Stimulated activated CD4-positive, alpha-beta T cell treated with anti-CD3 and anti-CD28 coated beads, TNF-alpha, amount 100 ng/mL, for 48 hours (primary cell): ENCODE data around the gene RAC2.
"Not testable (repeated sequence)": the region's sequence is repeated elsewhere in the genome, so short reads cannot be mapped to it uniquely, and the experiment has no call there.

Experiments
- DNase-seq, 3 donors: peaks; one replicate each; pipeline ENCODE4 v3.0.0-alpha.2; 2020; ENCODE audit warnings: low read depth in 3 of 3

RAC2 gene

GRCh38 chr22:37206118-37206840 lies 37.8 kb downstream of the RAC2 start:
- DNase-seq: no peak

GRCh38 chr22:37205046-37205445 lies 39.0 kb downstream of the RAC2 start:
- DNase-seq: no peak

GRCh38 chr22:37204045-37204655 lies 39.9 kb downstream of the RAC2 start:
- DNase-seq: no peak

DNA sequence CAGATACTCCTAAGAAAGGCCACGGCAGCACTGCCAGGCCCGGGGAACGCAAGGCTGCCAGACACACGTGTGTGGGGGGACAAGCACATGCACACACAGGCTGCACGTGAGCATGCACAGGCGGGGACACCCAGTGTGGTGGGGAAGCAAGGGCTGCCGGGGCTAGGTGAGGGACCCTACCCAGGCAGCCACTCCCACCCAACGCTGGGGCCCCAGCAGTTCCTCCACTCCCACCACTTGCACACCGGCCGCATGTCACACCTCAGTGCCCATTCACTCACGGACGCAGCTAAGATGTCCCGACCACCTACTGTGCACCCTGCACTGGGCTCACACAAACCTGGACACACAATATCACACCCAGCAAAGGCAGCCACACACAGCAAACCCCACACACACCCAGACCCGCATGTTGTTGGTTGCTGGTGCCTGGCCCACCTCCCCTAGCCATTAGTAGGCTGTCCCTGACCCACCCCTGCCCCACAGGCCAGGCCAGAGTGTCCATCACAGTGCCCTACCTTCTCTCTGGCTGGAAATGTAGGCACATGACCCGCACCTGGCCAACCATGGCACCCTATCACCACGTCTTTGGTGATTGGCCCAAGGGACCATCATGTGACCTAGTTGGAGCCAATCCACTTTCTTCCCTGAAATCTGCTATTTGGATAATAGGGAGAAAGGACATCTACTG lies 40.6 kb downstream of the RAC2 start:
- no peak for DNase-seq

GRCh38 chr22:37202716-37203115 lies 41.4 kb downstream of the RAC2 start:
- DNase-seq: no peak

DNA sequence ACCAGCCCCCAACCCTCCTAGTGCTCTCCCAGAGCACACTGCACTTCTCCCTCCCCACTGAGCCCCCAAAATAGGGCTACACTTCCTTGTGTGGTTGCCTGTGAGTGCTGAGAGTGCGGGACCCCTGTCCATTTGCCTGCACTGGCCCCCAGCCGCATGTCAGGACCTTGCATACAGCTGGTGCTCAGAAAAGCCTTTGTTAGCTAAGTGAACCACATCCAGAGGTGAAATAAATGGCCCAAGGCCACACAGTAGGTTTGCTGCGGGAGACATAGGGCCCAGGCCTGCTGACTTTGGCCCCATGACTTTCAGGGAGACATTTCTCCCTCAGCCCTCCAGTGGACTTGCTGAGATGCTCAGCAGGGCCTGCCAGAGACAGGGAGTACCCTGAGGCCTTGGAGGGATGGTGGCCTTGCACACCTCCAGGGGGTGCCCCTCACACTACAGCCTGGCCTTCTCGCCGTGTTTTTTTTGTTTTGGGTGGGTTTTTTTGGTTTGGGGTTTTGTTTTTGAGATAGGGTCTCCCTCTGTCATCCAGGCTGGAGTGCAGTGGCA lies 42.0 kb downstream of the RAC2 start:
- DNase-seq: no peak

DNA sequence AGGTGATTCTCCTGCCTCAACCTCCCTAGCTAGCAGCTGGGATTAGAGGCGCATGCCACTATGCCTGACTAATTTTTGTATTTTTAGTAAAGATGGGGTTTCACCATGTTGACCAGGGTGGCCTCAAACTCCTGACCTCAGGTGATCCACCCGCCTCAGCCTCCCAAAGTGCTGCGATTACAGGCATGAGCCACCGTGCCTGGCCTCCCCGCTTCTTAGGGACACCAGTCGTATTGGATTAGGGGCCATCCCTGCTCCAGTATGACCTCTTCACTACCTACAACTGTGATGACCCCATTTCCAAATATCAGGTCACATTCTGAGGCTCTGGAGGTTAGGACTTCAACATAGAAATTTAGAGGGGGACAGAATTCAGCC lies 42.6 kb downstream of the RAC2 start:
- not testable (repeated sequence) for DNase-seq

GRCh38 chr22:37199760-37200108 lies 44.3 kb downstream of the RAC2 start:
- no peak for DNase-seq

GRCh38 chr22:37199103-37199759 lies 44.8 kb downstream of the RAC2 start:
- peak; percentile 99 for DNase-seq

DNA sequence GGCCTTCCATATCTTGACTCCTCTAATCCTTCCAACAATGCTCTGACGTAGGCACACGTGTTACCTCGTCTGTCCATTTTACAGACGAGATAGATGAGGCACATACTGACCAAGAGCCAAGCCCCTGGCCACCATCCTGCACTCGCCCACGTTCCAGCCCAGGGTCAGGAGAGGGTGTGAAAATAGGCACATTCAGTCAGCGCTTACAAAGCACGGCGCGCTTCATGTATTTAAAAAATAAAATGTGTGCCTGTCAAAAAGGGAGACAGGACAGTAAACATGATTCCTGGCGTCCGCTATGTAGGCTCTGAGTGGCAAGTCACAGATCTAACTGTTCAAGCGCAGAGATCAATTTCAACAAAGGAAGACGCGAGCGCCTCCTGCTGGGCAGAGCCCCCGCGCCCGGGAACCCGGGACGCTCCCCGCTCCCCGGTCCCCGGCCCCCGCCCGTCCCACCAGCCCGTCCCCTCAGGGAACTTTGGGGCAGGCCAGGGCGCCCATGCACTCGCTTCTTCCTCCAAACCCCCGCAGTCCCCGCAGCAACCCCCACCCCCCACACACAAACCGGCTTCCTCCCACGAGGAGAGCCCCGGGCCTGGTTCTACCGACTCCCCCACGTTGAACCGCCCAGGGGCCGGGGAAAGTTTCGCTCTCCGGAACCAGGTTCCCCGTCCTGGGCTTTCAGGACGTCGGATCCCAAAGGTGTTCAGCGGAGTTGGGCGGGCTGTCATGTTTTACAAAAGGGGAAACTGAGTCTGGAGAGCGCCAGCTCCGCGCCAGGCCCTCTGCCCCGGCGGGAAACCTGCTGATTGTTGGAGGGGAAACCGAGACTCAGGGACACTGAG lies 45.6 kb downstream of the RAC2 start:
- peak; percentile 83 to 93 (median 92) for DNase-seq

DNA sequence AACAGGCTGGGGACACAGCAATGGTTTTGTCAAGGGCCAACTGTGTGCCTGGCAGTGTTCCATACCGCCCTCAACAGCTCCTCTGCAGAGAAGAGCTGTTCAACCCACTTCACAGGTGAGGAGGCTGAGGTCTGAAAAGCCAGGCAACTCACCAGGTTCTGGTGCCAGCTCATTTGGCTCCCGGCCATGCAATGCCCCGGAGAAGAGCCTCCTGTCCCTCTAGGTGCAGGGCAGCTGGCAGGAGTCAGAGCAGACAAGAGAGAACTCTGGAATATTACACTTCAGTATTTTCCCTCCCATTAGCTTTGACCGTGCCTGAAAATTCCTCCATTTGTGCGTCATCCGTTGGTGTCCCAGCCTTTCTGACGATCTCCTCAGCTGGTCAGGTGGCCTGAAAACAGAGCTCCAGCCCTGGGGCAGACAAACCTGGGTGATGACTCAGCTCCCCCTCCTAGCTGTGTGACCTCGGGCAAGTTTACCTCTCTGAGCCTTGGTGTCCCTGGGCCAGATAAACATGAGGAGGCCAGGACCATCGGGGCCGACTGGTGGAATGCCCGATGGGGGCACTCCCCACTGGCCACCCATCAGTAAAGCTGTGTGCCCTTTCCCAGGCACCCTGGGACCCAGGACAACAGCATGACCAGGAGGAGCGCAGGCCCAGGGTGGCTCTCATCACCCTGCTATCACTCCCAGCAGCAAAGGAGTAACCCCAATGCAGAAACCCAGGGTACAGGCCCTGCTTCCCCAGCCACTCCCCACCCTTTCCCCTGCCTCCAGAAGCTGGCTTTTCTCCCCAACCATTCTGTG lies 46.4 kb downstream of the RAC2 start:
- no peak for DNase-seq

GRCh38 chr22:37196539-37197450 lies 47.3 kb downstream of the RAC2 start:
- no peak for DNase-seq

- no peak for DNase-seq
Observed at GRCh38 chr22:37195921-37196320, 48.1 kb downstream of the RAC2 start.

DNA sequence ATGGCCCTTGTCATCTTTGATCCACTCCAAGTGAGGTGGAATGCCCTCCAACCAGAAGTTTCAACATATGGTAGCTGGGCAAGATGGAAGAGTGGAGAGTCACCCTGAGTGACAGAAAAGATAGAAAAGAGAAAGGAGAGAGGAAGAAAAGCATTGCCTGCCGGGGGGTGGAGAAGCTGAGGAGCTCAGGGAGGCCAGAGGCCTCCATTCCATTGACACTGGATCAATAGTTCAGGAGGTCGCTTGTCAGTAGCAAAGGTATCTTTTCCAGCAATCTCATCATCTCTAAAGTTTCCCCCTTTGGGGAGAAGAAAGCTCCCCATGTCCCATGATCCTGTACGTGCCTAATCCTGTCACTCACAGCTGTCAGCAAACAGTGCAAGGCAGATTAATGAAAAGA lies 49.3 kb downstream of the RAC2 start:
- no peak for DNase-seq

DNA sequence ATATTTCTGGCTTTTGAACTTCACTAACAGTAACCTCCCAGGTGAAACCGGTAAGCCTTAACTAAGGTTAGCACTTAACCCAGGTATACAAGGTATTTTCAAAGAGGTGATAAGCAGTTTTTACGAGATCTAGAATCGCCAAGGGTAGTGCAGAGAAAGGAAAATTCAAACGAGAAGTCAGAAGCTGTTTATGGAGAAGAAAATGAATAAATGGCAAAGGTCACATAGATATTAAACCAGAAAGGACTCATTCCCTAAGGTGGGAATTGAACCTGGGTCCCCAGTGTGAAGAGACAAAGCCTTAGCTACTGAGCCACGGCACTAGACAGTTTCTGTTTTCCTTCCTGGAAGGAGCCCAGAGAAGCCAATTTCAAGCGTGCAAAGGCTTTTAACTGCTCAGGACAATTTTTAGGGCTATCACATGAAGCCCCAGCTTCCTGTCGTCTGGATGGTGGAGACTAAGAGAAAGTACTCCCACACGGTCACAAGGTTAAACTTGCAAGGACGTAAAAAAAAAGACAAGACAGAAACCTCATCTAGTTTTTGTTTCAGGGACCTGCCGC lies 50.4 kb downstream of the RAC2 start:
- DNase-seq: peak in 2 of 3 donors; percentile 35 to 38

- DNase-seq: no peak
Observed at GRCh38 chr22:37192741-37193140, 51.3 kb downstream of the RAC2 start.

DNA sequence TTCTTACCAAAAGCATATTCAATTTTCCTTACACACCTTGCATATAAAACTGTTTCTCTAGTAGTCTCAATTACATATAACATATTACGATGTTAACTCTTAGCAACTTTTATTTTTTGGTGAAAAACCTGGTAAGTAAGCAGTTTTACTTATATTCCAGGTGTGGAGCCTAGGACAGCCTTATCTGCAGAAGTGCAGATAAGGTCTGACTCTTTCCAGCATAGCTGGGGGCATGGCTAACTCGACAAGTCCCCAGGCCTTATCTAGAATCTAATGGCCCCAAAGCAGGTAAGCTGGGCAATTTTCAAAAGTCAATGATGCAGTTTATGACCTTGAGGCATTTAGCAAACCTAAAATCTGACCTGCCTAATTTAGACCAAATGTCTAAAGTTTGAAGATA lies 51.9 kb downstream of the RAC2 start:
- DNase-seq: no peak

DNA sequence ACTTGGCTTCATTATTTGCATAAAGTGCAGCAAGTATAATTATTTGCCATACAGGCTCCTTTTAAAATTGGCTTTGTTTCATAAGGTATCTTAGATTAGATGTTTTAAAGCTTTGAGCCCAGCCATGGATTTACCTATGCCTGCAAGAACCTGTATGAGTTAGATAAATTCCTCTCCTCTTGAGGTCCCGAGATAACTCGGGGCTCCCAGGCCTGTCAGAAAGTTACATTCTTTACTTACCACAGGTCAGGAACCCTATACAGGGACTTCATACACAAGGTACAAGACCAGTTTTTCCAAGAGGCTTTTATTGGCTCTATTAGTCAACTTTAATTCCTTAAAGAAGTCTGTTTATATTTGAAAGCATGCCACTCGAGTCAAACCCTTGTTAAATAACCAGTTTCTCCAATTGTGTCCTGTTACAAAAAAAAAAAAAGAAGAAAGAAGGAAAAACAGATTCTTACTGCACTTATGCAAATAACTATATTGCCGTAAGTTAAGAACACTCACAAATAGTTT lies 53.7 kb downstream of the RAC2 start:
- no peak for DNase-seq

DNA sequence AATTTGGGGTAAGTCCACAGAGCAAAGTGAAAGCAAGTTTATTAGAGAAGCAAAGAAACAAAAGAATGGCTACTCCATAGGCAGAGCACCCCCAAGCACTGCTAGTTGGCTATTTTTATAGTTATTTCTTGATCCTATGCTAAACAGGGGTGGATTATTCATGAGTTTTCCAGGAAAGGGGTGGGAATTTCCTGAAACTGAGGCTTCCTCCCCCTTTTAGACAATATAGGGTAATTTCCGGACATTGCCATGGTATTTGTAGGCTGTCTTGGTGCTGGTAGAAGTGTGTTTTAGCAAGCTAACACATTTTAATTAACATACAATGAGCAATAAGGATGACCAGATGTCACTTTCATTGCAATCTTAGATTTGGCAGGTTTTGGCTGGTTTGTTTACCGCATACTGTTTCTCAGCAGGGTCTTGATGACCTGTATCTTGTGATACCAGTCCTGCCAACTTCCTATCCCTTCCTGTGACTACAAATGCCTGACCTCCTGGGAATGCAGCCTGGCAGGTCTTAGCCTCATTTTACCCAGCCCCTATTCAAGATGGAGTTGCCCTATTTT lies 55.1 kb downstream of the RAC2 start:
- no peak for DNase-seq
